Measurements from ENCODE around the gene RGS13.

DNA sequence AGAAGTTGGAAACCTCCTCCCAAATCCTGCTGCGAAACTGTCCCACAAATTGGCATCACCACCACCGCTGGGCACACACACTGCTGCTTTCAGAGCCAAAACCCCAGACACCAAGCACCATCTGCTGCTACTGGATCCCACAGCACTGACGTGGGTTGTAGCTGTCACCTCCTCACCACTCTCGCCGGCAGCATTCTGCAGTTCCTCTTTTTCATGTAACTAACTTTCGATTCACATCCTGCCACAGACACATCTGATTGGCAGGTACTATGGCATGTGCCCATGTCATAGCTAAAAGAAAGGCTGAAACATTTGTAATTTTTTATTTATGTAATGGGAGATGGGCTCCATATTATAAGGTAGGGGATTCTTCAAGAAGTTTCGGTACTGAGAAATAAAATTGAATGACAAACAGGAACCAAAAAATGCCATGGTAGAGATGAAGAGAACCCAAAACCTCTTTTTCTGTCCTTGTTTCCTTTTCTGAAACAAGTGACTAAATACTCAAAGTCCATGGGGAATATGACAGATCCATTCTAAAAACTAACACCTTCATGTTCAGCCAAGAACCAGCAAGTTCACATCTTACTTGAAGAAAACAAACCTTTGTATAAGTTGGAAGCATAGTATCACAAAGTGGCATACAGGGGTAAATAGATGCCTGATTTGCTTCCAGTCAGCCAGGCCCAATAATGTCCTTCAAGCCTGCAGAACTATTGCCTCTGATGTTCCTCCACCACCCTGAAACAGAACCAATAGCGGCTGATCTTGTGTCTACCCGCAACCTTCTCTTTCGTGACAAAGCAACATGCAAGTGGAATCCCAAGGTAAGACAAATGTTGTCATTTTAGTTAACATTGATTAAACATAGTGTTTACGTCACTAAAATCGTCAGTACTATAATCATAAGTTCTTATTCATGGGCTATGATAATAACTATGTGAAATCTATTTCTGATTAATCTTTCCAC lies 26.6 kb upstream of the RGS13 start:
- TF ChIP-seq, protein P1, sequence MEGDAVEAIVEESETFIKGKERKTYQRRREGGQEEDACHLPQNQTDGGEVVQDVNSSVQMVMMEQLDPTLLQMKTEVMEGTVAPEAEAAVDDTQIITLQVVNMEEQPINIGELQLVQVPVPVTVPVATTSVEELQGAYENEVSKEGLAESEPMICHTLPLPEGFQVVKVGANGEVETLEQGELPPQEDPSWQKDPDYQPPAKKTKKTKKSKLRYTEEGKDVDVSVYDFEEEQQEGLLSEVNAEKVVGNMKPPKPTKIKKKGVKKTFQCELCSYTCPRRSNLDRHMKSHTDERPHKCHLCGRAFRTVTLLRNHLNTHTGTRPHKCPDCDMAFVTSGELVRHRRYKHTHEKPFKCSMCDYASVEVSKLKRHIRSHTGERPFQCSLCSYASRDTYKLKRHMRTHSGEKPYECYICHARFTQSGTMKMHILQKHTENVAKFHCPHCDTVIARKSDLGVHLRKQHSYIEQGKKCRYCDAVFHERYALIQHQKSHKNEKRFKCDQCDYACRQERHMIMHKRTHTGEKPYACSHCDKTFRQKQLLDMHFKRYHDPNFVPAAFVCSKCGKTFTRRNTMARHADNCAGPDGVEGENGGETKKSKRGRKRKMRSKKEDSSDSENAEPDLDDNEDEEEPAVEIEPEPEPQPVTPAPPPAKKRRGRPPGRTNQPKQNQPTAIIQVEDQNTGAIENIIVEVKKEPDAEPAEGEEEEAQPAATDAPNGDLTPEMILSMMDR (IDR thresholded peaks at IDR 0.05) = no peak
- TF ChIP-seq POLR2AphosphoS5 (IDR thresholded peaks at IDR 0.05) = no peak
- TF ChIP-seq POLR2A (IDR thresholded peaks at IDR 0.05) = no peak
- TF ChIP-seq EP300 (IDR thresholded peaks at IDR 0.05) = no peak

Measured in suprapubic skin (tissue), 4 donors.